ENCODE results near the gene P2RX6.

P2RX6 gene

DNA sequence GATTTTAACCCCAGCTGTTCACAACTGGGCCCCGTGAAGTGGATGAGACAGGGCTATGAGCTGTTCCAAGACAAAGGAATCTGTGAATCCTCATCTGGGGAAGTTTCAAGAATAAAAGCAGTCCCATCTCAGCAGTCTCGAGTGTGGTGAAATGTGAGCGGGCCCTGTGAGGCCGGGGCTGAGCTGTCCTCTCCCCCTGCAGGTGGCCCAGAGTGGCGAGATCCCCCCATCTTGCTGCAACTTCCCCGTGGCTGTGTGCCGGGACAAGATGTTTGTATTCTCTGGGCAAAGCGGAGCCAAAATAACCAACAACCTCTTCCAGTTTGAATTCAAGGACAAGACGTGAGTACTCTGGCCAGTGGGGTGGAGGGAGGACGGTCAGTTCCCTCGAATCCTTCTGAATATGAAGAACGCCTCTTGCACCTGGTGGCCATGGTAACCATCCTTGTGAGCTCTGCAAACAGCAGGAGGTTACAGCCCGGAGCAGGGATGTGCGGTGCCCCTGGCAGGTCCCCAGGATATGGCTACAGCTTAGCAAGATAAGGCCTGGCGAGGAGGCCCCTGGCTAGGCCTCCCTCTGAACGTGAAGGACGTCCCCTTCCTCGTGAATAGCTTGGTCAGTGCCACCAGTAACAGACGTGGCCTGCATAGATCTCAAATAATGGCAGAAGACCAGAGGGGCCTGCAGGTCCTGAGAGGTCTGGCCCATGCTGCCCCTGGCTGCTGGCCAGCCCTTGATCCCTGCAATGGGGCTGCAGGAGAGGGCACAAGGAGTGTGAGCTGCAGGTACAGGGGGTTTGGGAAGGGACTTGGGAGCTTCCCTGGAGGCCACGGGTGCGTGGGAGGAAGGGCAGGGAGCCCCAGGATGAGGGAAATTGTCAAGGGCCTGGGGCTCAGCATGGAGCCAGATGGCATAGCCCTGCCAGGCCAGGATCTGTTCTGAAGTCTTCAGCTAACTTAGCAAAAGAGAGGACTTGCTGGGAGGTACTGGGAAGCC is 24.5 kb upstream of the P2RX6 start:
- no peaks in the 10 kb centered on the region for H3K9me3 ChIP-seq (ENCODE audit: insufficient read depth, low read length, severe bottlenecking)
- no peak overlapping the region for H3K9ac ChIP-seq (ENCODE audit: low read depth, low read length)
- no peak overlapping the region for H3K4me3 ChIP-seq (ENCODE audit: low read depth in 1 of 2, low read length in 2 of 2)
- no peak for ATAC-seq (ENCODE audit: insufficient read depth, low read depth)
- TF ChIP-seq, protein P1, sequence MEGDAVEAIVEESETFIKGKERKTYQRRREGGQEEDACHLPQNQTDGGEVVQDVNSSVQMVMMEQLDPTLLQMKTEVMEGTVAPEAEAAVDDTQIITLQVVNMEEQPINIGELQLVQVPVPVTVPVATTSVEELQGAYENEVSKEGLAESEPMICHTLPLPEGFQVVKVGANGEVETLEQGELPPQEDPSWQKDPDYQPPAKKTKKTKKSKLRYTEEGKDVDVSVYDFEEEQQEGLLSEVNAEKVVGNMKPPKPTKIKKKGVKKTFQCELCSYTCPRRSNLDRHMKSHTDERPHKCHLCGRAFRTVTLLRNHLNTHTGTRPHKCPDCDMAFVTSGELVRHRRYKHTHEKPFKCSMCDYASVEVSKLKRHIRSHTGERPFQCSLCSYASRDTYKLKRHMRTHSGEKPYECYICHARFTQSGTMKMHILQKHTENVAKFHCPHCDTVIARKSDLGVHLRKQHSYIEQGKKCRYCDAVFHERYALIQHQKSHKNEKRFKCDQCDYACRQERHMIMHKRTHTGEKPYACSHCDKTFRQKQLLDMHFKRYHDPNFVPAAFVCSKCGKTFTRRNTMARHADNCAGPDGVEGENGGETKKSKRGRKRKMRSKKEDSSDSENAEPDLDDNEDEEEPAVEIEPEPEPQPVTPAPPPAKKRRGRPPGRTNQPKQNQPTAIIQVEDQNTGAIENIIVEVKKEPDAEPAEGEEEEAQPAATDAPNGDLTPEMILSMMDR (IDR thresholded peaks at IDR 0.05; ENCODE audit: borderline replicate concordance, extremely low read depth, low read length, poor library complexity, severe bottlenecking) = no peak
- TF ChIP-seq EZH2 (IDR thresholded peaks at IDR 0.05; ENCODE audit: borderline replicate concordance, low read depth, low read length, severe bottlenecking) = no peak
- no peaks in the 10 kb centered on the region for H4K20me1 ChIP-seq (ENCODE audit: insufficient read depth, low read length)
- H3K4me2 ChIP-seq (ENCODE audit: insufficient read depth, low read length) = no peak overlapping the region
- no peaks in the 10 kb centered on the region for H3K27me3 ChIP-seq (ENCODE audit: insufficient read depth, low read length, poor library complexity)
- H3K36me3 ChIP-seq (ENCODE audit: insufficient read depth, low read length) = peaks cover 78% of the 10 kb centered on the region
- H3K27ac ChIP-seq (ENCODE audit: low read length) = no peak overlapping the region
- no peak overlapping the region for H2AFZ ChIP-seq (ENCODE audit: low read depth, low read length)
- no peaks in the 10 kb centered on the region for H3K79me2 ChIP-seq (ENCODE audit: insufficient read depth, low read length)
- DNase-seq = no peak
- H3K4me1 ChIP-seq (ENCODE audit: insufficient read depth, low read length) = no peaks in the 10 kb centered on the region

DNA sequence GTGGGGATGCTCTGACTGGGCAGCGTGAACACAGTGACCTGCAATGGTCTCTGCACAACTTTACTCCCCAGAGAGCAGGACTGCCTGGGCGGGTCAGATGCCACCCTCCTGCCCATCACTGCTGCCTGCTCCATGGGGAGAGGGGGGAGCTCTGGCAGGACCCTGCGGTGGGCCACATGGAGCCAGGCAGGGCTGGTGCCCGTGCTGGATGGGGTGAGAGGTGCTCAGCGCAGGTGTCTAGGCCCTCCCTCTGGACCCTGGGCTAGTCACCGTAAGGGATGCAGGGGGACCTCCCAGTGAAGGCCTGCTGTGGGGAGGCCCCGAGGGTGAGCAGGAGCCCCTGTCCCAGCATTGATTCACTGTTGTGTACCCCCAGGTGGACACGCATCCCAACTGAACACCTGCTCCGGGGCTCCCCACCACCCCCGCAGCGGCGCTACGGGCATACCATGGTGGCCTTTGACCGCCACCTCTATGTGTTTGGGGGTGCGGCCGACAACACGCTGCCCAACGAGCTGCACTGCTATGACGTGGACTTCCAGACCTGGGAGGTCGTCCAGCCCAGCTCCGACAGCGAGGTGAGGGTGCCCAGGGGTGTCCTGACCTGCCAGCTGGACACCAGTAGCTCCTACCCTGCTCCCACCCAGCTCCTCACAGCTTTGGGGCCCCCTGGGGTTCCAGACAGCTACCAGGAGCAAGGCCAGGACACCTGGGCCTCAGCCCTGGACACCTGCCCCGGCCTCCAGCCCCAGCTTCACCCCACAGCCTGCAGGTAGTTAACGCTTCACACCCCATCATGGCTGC is 23.5 kb upstream of the P2RX6 start:
- DNase-seq (no peak), ATAC-seq (ENCODE audit: insufficient read depth, low read depth) (no peak)
- no peaks in the 10 kb centered on the region for H3K27me3 ChIP-seq (ENCODE audit: insufficient read depth, low read length, poor library complexity)
- no peak overlapping the region for H3K9ac ChIP-seq (ENCODE audit: low read depth, low read length)
- H3K79me2 ChIP-seq (ENCODE audit: insufficient read depth, low read length) = no peaks in the 10 kb centered on the region
- no peaks in the 10 kb centered on the region for H3K9me3 ChIP-seq (ENCODE audit: insufficient read depth, low read length, severe bottlenecking)
- TF ChIP-seq EZH2 (IDR thresholded peaks at IDR 0.05; ENCODE audit: borderline replicate concordance, low read depth, low read length, severe bottlenecking) = no peak
- TF ChIP-seq, protein P1 (IDR thresholded peaks at IDR 0.05; ENCODE audit: borderline replicate concordance, extremely low read depth, low read length, poor library complexity, severe bottlenecking) = no peak
- H2AFZ ChIP-seq (ENCODE audit: low read depth, low read length) = no peak overlapping the region
- no peaks in the 10 kb centered on the region for H3K4me1 ChIP-seq (ENCODE audit: insufficient read depth, low read length)
- no peak overlapping the region for H3K4me2 ChIP-seq (ENCODE audit: insufficient read depth, low read length)
- no peak overlapping the region for H3K4me3 ChIP-seq (ENCODE audit: low read depth in 1 of 2, low read length in 2 of 2)
- H3K27ac ChIP-seq (ENCODE audit: low read length) = no peak overlapping the region
- no peaks in the 10 kb centered on the region for H4K20me1 ChIP-seq (ENCODE audit: insufficient read depth, low read length)
- H3K36me3 ChIP-seq (ENCODE audit: insufficient read depth, low read length) = peaks cover 80% of the 10 kb centered on the region

DNA sequence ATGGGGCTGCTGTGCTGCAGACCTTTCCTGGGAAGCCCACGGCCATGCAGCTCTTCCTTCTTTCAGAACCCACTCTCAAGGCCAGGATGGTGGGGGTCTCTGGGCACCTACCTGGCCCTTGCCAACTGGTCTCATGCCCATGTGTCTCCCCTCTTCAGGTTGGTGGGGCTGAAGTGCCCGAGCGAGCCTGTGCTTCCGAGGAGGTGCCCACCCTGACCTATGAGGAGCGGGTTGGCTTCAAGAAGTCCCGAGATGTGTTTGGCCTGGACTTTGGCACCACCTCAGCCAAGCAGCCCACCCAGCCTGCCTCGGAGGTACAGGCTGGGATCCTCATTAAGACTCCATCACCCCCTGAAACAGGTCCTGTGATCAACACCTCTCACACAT is 22.9 kb upstream of the P2RX6 start:
- H3K27me3 ChIP-seq (ENCODE audit: insufficient read depth, low read length, poor library complexity) = no peaks in the 10 kb centered on the region
- no peak for DNase-seq
- no peak overlapping the region for H3K27ac ChIP-seq (ENCODE audit: low read length)
- no peak overlapping the region for H3K4me3 ChIP-seq (ENCODE audit: low read depth in 1 of 2, low read length in 2 of 2)
- no peak overlapping the region for H2AFZ ChIP-seq (ENCODE audit: low read depth, low read length)
- H3K9ac ChIP-seq (ENCODE audit: low read depth, low read length) = no peak overlapping the region
- peaks cover 82% of the 10 kb centered on the region for H3K36me3 ChIP-seq (ENCODE audit: insufficient read depth, low read length)
- TF ChIP-seq, protein P1 (IDR thresholded peaks at IDR 0.05; ENCODE audit: borderline replicate concordance, extremely low read depth, low read length, poor library complexity, severe bottlenecking) = no peak
- no peak for TF ChIP-seq EZH2 (IDR thresholded peaks at IDR 0.05; ENCODE audit: borderline replicate concordance, low read depth, low read length, severe bottlenecking)
- H3K4me1 ChIP-seq (ENCODE audit: insufficient read depth, low read length) = no peaks in the 10 kb centered on the region
- no peaks in the 10 kb centered on the region for H4K20me1 ChIP-seq (ENCODE audit: insufficient read depth, low read length)
- ATAC-seq (ENCODE audit: insufficient read depth, low read depth) = no peak
- H3K4me2 ChIP-seq (ENCODE audit: insufficient read depth, low read length) = no peak overlapping the region
- H3K9me3 ChIP-seq (ENCODE audit: insufficient read depth, low read length, severe bottlenecking) = no peaks in the 10 kb centered on the region
- H3K79me2 ChIP-seq (ENCODE audit: insufficient read depth, low read length) = no peaks in the 10 kb centered on the region

Measured in DND-41 (cell line).